Ramos (cell line): Measurements from ENCODE around the gene PSMG3.

Experiments
- in situ Hi-C: fragments of 300-500 bp; cut with MboI; formaldehyde crosslinking; loops from one replicate; pipeline ENCODE4 v1.14.3; 2022; ENCODE audit warnings: low sequenced_read_pairs; ENCODE audit not compliant: unreplicated experiment

The PSMG3 gene

GRCh38 chr7:1597066-1597760, 27.4 kb upstream of the PSMG3 start:
- in situ Hi-C loops: loop anchor here (25.0 kb wide), 1 partner anchor 740 kb away; no protein-coding TSS in a partner anchor

- in situ Hi-C loops: loop anchor here (25.0 kb wide), 1 partner anchor 741 kb away; no protein-coding TSS in a partner anchor
These were observed 26.6 kb upstream of the PSMG3 start for GRCh38 chr7:1596181-1597043.

- in situ Hi-C loops: loop anchor here (25.0 kb wide), 1 partner anchor 742 kb away; no protein-coding TSS in a partner anchor
These were observed 25.8 kb upstream of the PSMG3 start for GRCh38 chr7:1595636-1596035.

GRCh38 chr7:1595027-1595426, 25.2 kb upstream of the PSMG3 start:
- in situ Hi-C loops: loop anchor here (25.0 kb wide), 1 partner anchor 742 kb away; no protein-coding TSS in a partner anchor

- in situ Hi-C loops: loop anchor here (25.0 kb wide), 1 partner anchor 743 kb away; no protein-coding TSS in a partner anchor
These were observed 24.1 kb upstream of the PSMG3 start for GRCh38 chr7:1593904-1594421.

GRCh38 chr7:1593091-1593866, 23.4 kb upstream of the PSMG3 start:
- in situ Hi-C loops: loop anchor here (25.0 kb wide), 1 partner anchor 744 kb away; no protein-coding TSS in a partner anchor

- in situ Hi-C loops: loop anchor here (25.0 kb wide), 1 partner anchor 745 kb away; no protein-coding TSS in a partner anchor
These were observed 22.6 kb upstream of the PSMG3 start for GRCh38 chr7:1592299-1592871.

- in situ Hi-C loops: loop anchor here (25.0 kb wide), 1 partner anchor 745 kb away; no protein-coding TSS in a partner anchor
These were observed 22.0 kb upstream of the PSMG3 start for GRCh38 chr7:1591876-1592275.

- in situ Hi-C loops: loop anchor here (25.0 kb wide), 1 partner anchor 746 kb away; no protein-coding TSS in a partner anchor
These were observed 21.6 kb upstream of the PSMG3 start for GRCh38 chr7:1591396-1591795.

- in situ Hi-C loops: loop anchor here (25.0 kb wide), 1 partner anchor 746 kb away; no protein-coding TSS in a partner anchor
These were observed 21.1 kb upstream of the PSMG3 start for GRCh38 chr7:1590887-1591286.

- in situ Hi-C loops: loop anchor here (25.0 kb wide), 1 partner anchor 747 kb away; no protein-coding TSS in a partner anchor
These were observed 20.6 kb upstream of the PSMG3 start for GRCh38 chr7:1590476-1590875.

GRCh38 chr7:1588978-1589377, 19.1 kb upstream of the PSMG3 start:
- in situ Hi-C loops: loop anchor here (10.0 to 25.0 kb wide), 3 partner anchors 176 to 748 kb away; no protein-coding TSS in a partner anchor

- in situ Hi-C loops: loop anchor here (10.0 to 25.0 kb wide), 3 partner anchors 177 to 750 kb away; no protein-coding TSS in a partner anchor
These were observed 17.9 kb upstream of the PSMG3 start for GRCh38 chr7:1587738-1588137.

- in situ Hi-C loops: loop anchor here (10.0 to 25.0 kb wide), 3 partner anchors 178 to 750 kb away; no protein-coding TSS in a partner anchor
These were observed 17.2 kb upstream of the PSMG3 start for GRCh38 chr7:1586827-1587705.

- in situ Hi-C loops: loop anchor here (10.0 to 25.0 kb wide), 3 partner anchors 179 to 751 kb away; no protein-coding TSS in a partner anchor
These were observed 16.4 kb upstream of the PSMG3 start for GRCh38 chr7:1586126-1586826.

- in situ Hi-C loops: loop anchor here (10.0 to 25.0 kb wide), 3 partner anchors 179 to 752 kb away; no protein-coding TSS in a partner anchor
These were observed 15.5 kb upstream of the PSMG3 start for GRCh38 chr7:1585142-1585981.
